H1 (cell line): Measurements from ENCODE around the gene PPAT. TPM values are rescaled to one million over a fixed set of nuclear protein-coding genes. Genes with fewer than 3 reads are reported as not detected.

Experiments used
- EZH2 ChIP-seq: fragments of 200-600 bp; sonication (generic); IDR thresholded peaks from 2 replicates; pipeline ENCODE4 v1.7.1; 2012; ENCODE audit warnings: low read depth, mild to moderate bottlenecking, moderate library complexity, low read length, inconsistent platforms; ENCODE audit not compliant: severe bottlenecking
- FOSL1 ChIP-seq: IDR thresholded peaks from 2 replicates; pipeline ENCODE4 v1.6.1; 2011; ENCODE audit warnings: mild to moderate bottlenecking, low read depth, low read length, moderate library complexity; ENCODE audit not compliant: insufficient read depth
- JUND ChIP-seq: IDR thresholded peaks from 2 replicates; pipeline ENCODE4 v1.6.1; 2011; ENCODE audit warnings: mild to moderate bottlenecking, improper control_type of control experiment, low read length
- KDM1A ChIP-seq: fragments of 200-600, 300-600 bp; sonication (generic); IDR thresholded peaks from 2 replicates; pipeline ENCODE4 v1.7.1; 2016; ENCODE audit warnings: mild to moderate bottlenecking, low read length, borderline replicate concordance
- MAFK ChIP-seq: IDR thresholded peaks from 2 replicates; pipeline ENCODE4 v1.6.1; 2012; ENCODE audit warnings: low read depth, mild to moderate bottlenecking, improper control_type of control experiment, low read length
- SIRT6 ChIP-seq: IDR thresholded peaks from one replicate; pipeline ENCODE4 v1.7.1; 2012; ENCODE audit warnings: low read length, inconsistent platforms
- polyA plus RNA-seq, 7 experiments: library from polyadenylated mRNA; depleted of rRNA in 3 of 7; stranded (reverse) in 5 of 7; unstranded in 2 of 7; fragments of >200 nt in 5 of 7; fragments of 200-250 nt in 2 of 7; gene quantifications; 1 replicate in 5 of 7; 2 replicates in 1 of 7; 4 replicates in 1 of 7; pipeline versions ENCODE4 v1.2.1 to v1.2.3, GENCODE V29; 2011 to 2013; ENCODE audit warnings: missing spikeins in 2 of 7, mixed read lengths in 2 of 7
- total RNA-seq: library from RNA; stranded (reverse); fragmentation: NEBNext Ultra II Directional; extraction: Animal tissue kit (Norgen Biotek cat#: 25700); gene quantifications from 2 replicates; pipeline ENCODE4 v1.2.1, GENCODE V29; 2021
- TF ChIP-seq, protein P1 (sequence below): IDR thresholded peaks from 2 replicates; pipeline ENCODE4 v1.6.1; 2012; ENCODE audit warnings: inconsistent platforms

The PPAT gene
- total and polyA plus RNA-seq, 2 of the 8 experiments (the other 6 are each of a cell fraction or from before 2014, with no cell fraction given), result 24.5 to 104 TPM

- no peak for TF ChIP-seq SIRT6
- TF ChIP-seq JUND, result no peak
- TF ChIP-seq KDM1A, result no peak
- no peak for TF ChIP-seq EZH2
- no peak for TF ChIP-seq FOSL1
- no peak for TF ChIP-seq MAFK
- TF ChIP-seq, protein P1, sequence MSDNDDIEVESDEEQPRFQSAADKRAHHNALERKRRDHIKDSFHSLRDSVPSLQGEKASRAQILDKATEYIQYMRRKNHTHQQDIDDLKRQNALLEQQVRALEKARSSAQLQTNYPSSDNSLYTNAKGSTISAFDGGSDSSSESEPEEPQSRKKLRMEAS, result no peak
Observed at GRCh38 chr4:56389558-56389957, 45.9 kb downstream of the PPAT start (continued).
